Measurements from ENCODE around the gene IFT27.

Gene IFT27

GRCh38 chr22:36736701-36737320 is 39.1 kb downstream of the IFT27 start:
- TF ChIP-seq POLR2AphosphoS5 (IDR thresholded peaks at IDR 0.05; ENCODE audit: low read depth, low read length) = no peak
- no peak for TF ChIP-seq SIN3A (IDR thresholded peaks at IDR 0.05; ENCODE audit: borderline replicate concordance, insufficient read depth, low read length)
- no peak for TF ChIP-seq FOXP2 (optimal IDR thresholded peaks at IDR 0.05; ENCODE audit: borderline replicate concordance, extremely low read depth, extremely low read length, insufficient read depth)
- TF ChIP-seq, protein P1, sequence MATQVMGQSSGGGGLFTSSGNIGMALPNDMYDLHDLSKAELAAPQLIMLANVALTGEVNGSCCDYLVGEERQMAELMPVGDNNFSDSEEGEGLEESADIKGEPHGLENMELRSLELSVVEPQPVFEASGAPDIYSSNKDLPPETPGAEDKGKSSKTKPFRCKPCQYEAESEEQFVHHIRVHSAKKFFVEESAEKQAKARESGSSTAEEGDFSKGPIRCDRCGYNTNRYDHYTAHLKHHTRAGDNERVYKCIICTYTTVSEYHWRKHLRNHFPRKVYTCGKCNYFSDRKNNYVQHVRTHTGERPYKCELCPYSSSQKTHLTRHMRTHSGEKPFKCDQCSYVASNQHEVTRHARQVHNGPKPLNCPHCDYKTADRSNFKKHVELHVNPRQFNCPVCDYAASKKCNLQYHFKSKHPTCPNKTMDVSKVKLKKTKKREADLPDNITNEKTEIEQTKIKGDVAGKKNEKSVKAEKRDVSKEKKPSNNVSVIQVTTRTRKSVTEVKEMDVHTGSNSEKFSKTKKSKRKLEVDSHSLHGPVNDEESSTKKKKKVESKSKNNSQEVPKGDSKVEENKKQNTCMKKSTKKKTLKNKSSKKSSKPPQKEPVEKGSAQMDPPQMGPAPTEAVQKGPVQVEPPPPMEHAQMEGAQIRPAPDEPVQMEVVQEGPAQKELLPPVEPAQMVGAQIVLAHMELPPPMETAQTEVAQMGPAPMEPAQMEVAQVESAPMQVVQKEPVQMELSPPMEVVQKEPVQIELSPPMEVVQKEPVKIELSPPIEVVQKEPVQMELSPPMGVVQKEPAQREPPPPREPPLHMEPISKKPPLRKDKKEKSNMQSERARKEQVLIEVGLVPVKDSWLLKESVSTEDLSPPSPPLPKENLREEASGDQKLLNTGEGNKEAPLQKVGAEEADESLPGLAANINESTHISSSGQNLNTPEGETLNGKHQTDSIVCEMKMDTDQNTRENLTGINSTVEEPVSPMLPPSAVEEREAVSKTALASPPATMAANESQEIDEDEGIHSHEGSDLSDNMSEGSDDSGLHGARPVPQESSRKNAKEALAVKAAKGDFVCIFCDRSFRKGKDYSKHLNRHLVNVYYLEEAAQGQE (IDR thresholded peaks at IDR 0.05; ENCODE audit: insufficient read depth in 1 of 2, low read depth in 2 of 2, low read length in 2 of 2) = no peak
- TF ChIP-seq TAF1 (IDR thresholded peaks at IDR 0.05; ENCODE audit: borderline replicate concordance, insufficient read depth, low read length) = no peak

DNA sequence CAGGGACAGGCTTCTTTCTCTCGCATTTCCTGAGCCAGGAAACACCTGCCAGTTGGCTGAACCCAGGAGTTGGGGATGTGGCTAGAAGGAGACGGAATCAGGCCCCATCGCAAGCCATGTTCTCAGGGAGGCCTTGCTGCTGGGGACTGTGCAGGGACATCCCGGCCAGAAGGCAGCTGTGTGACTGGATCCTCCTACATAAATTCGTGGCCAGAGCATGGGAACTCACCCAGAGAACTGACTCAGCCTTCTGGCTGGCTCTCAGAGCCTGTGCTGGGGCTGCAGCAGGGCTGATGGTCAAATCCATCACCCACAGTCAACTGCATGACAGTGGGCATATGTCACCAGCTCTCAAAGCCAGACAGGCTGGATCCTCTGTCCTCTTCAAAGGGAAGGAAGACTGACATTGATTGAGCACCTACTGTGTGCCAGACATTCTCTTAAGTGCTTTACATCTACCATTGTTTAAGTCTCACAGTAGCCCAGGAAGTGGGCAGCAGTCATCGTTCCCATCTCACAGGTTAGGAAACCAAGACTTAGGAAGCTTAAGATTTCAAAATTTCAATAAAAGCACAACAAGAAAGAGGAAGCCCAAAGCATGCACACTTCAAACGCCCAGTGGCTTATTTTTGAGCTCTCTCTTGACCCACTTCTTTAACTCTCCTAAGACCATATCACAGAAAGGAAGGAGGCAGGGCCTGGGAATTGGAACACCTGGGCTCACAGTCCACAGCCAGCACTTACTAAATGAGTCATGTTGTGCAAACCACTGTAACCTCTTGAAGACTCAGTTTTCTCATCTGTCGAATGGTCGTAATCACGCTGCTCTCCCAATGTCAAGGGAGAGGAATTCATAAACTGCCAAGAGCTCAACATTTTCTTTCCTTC is 41.5 kb downstream of the IFT27 start:
- no peak for TF ChIP-seq TAF1 (IDR thresholded peaks at IDR 0.05; ENCODE audit: borderline replicate concordance, insufficient read depth, low read length)

GRCh38 chr22:36733271-36733670 is 42.6 kb downstream of the IFT27 start:
- TF ChIP-seq, protein P1 (IDR thresholded peaks at IDR 0.05; ENCODE audit: insufficient read depth in 1 of 2, low read depth in 2 of 2, low read length in 2 of 2) = no peak
- TF ChIP-seq SIN3A (IDR thresholded peaks at IDR 0.05; ENCODE audit: borderline replicate concordance, insufficient read depth, low read length) (no peak), POLR2AphosphoS5 (IDR thresholded peaks at IDR 0.05; ENCODE audit: low read depth, low read length) (no peak), TAF1 (IDR thresholded peaks at IDR 0.05; ENCODE audit: borderline replicate concordance, insufficient read depth, low read length) (no peak)

DNA sequence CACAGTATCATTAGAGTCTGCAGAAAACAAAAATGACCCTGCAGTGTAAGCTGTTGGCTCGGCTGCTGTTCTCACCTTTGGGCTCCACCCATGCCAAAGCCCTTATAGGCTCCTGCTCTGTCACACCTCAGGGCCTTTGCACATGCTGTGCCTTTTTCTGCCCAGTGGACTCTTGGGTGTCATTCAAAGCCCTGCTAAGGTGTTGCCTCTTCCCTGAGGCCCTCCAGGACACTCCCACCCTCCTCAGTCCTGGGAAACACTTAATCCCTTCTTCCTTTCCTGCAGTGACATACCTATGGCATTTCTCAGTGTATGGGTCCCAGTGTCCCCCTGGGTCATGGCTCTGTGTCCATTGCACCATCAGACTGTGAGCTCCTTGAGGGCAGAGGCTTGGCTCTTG is 43.3 kb downstream of the IFT27 start:
- TF ChIP-seq, protein P1 (IDR thresholded peaks at IDR 0.05; ENCODE audit: insufficient read depth in 1 of 2, low read depth in 2 of 2, low read length in 2 of 2) = no peak
- TF ChIP-seq FOXP2 (optimal IDR thresholded peaks at IDR 0.05; ENCODE audit: borderline replicate concordance, extremely low read depth, extremely low read length, insufficient read depth) (no peak), TAF1 (IDR thresholded peaks at IDR 0.05; ENCODE audit: borderline replicate concordance, insufficient read depth, low read length) (no peak), SIN3A (IDR thresholded peaks at IDR 0.05; ENCODE audit: borderline replicate concordance, insufficient read depth, low read length) (no peak), POLR2AphosphoS5 (IDR thresholded peaks at IDR 0.05; ENCODE audit: low read depth, low read length) (no peak)

- no peak for TF ChIP-seq TAF1 (IDR thresholded peaks at IDR 0.05; ENCODE audit: borderline replicate concordance, insufficient read depth, low read length)
- TF ChIP-seq POLR2AphosphoS5 (IDR thresholded peaks at IDR 0.05; ENCODE audit: low read depth, low read length) = no peak
- TF ChIP-seq SIN3A (IDR thresholded peaks at IDR 0.05; ENCODE audit: borderline replicate concordance, insufficient read depth, low read length) = no peak
- TF ChIP-seq, protein P1 (IDR thresholded peaks at IDR 0.05; ENCODE audit: insufficient read depth in 1 of 2, low read depth in 2 of 2, low read length in 2 of 2) = no peak
- TF ChIP-seq FOXP2 (optimal IDR thresholded peaks at IDR 0.05; ENCODE audit: borderline replicate concordance, extremely low read depth, extremely low read length, insufficient read depth) = no peak
Measured at GRCh38 chr22:36731916-36732315, 44.0 kb downstream of the IFT27 start.
